GM12874 (cell line): ENCODE measurements around the gene ADD3.

Source experiments
- CTCF ChIP-seq: IDR thresholded peaks from 2 replicates; pipeline ENCODE4 v1.5.1; 2011; ENCODE audit warnings: low read depth, mild to moderate bottlenecking, control low read depth, low read length, moderate library complexity; ENCODE audit not compliant: insufficient read depth

ADD3 gene

GRCh38 chr10:110008518-110009339 lies 945 bp downstream of the ADD3 start:
- no peak for TF ChIP-seq CTCF

GRCh38 chr10:110009736-110010475 lies 2.1 kb downstream of the ADD3 start:
- no peak for TF ChIP-seq CTCF

GRCh38 chr10:110010486-110011378 lies 2.9 kb downstream of the ADD3 start:
- no peak for TF ChIP-seq CTCF

GRCh38 chr10:110011681-110012080 lies 3.9 kb downstream of the ADD3 start:
- TF ChIP-seq CTCF, result no peak

- no peak for TF ChIP-seq CTCF
These were observed 6.0 kb downstream of the ADD3 start for GRCh38 chr10:110013630-110014293.

- no peak; the same call in 1 of the 2 replicates for TF ChIP-seq CTCF
These were observed 8.3 kb downstream of the ADD3 start for GRCh38 chr10:110016039-110016438.
